ENCODE results near the gene CRAT. TPM values are rescaled to one million over a fixed set of nuclear protein-coding genes. Genes with fewer than 3 reads are reported as not detected.
A peak's percentile ranks its signal among the peaks of the same experiment; 100 is the strongest.

The CRAT gene
- total and polyA plus RNA-seq, 2 experiments from 2014 or later: 4.6 to 9.9 TPM

DNA sequence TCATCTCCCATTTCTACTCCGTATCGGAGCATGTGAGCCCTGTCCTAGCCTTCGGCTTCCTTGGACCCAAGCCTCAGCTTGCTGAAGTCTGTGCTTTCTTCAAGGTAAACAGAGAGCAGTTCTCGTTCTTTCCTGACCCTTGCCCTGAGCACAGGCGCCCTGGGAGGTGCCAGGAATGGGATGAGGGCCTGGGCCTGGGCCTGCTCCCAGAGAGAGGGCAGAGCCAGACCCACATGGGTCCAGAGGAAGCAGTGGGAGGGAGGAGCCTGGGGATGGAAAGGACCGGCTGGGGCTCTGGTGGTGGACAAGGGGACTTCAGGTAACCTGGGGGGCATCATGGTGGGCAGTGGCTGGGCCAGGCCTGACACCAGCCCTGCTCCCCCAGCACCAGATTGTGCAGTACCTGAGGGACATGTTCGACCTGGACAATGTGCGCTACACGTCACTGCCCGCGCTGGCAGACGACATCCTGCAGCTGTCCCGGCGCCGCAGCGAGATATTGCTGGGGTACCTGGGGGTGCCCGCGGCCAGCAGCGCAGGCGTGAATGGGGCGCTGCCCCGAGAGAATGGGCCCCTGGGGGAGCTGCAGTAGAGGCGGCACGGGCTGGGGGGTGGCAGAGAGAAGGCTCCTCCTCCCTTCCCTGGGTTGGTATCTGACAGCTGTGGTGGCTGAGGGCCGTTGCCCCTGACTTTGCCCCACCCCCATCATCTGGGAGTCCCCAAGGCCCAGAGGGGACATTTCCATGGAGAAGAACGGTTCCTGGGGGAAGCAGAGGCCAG, 40.5 kb downstream of the CRAT start:
- H3K79me2 ChIP-seq (replicated peaks; ENCODE audit: insufficient read depth): no peaks in the 10 kb centered on the region
- H3K27me3 Mint-ChIP-seq (ENCODE audit: insufficient read depth, low read depth, poor library complexity): peaks cover 9% of the 10 kb centered on the region
- ATAC-seq (no peak), DNase-seq (ENCODE audit: low spot score) (no peak)
- no peaks in the 10 kb centered on the region for H4K20me1 ChIP-seq (replicated peaks; ENCODE audit: insufficient read depth)
- H3K4me1 ChIP-seq (ENCODE audit: insufficient read depth): peaks cover 26% of the 10 kb centered on the region
- H3K4me3 ChIP-seq: no peak overlapping the region
- H3K4me1 Mint-ChIP-seq: peaks cover 31% of the 10 kb centered on the region
- H3K4me2 ChIP-seq: peak overlapping the region; percentile 77; the same call in 1 of the 2 replicates
- TF ChIP-seq CREB1 (CRISPR knock-in tag; IDR thresholded peaks at IDR 0.05; ENCODE audit: low read depth): no peak
- no peak for TF ChIP-seq REST (IDR thresholded peaks at IDR 0.05; ENCODE audit: unreplicated experiment)
- no peak for TF ChIP-seq ZNF114 (CRISPR knock-in tag; IDR thresholded peaks at IDR 0.05)
- no peaks in the 10 kb centered on the region; the same call in 2 of the 3 replicates for H3K9me3 Mint-ChIP-seq
- H2AFZ ChIP-seq: no peak overlapping the region
- H3K36me3 Mint-ChIP-seq (ENCODE audit: low read depth): peaks cover 27% of the 10 kb centered on the region
- H3F3A ChIP-seq (replicated peaks; ENCODE audit: low read depth): 0 out of 2 replicates have a peak, but pooled peaks cover 6% of the 10 kb centered on the region
- no peak overlapping the region; the same call in 1 of the 2 replicates for H3K27ac Mint-ChIP-seq
- H3K9me2 ChIP-seq (ENCODE audit: insufficient read depth): no peaks in the 10 kb centered on the region
- H3K4me3 Mint-ChIP-seq: no peak overlapping the region
- no peaks in the 10 kb centered on the region for H3K27me3 ChIP-seq (ENCODE audit: insufficient read depth)
- no peaks in the 10 kb centered on the region for H3K36me3 ChIP-seq (ENCODE audit: insufficient read depth)
- H3K27ac ChIP-seq (ENCODE audit: low read depth): peak overlapping the region; percentile 85

DNA sequence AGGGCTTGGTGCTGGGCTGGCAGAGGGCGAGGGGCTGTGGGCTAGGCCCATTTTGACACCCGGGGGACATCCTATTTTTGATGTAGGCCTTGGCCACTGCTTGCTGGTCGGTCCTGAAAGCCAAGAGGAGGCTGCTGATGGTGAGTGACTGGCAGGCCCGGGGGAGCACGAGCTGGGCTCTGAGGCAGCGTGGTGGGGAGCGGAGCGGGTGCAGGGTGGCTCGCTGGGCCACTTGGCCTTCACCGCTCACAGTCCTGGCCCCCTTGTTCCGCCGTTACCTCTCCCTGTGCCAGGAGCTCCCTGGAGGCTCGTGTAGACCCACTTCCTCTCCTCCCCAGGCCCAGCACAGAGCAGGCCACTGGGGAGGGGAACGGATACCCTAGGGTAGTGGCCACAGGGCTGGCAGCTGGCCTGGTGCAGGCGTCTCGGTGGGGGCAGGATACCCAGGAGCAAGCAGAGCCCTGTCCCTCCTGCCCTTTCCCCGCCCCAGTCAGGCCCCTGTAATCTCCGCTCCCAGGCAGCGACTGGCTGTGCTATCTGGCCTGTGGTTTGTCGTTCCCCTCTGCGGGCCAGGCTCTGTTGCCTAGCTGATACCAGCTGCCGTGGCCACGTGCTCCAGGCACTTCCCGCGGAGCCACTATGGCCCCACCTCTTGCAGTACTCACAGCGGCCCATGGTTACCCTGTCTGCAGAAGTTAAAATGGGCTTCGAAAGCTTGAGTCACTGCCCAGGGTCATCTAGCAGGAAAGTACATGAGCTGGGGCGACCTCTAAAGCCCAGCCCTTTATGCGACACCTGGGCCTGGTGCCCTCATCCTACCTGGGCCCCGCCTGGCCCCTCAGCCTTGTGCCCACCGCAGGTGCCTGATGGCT, 41.4 kb downstream of the CRAT start:
- peak overlapping the region; percentile 65 for H3K27ac Mint-ChIP-seq
- peaks cover 26% of the 10 kb centered on the region for H3K4me1 ChIP-seq (ENCODE audit: insufficient read depth)
- H3K4me3 ChIP-seq: no peak overlapping the region
- ATAC-seq (no peak), DNase-seq (ENCODE audit: low spot score) (no peak)
- no peaks in the 10 kb centered on the region for H3K27me3 ChIP-seq (ENCODE audit: insufficient read depth)
- no peaks in the 10 kb centered on the region for H3K79me2 ChIP-seq (replicated peaks; ENCODE audit: insufficient read depth)
- no peak overlapping the region; the same call in 2 of the 3 replicates for H3K4me3 Mint-ChIP-seq
- no peaks in the 10 kb centered on the region for H4K20me1 ChIP-seq (replicated peaks; ENCODE audit: insufficient read depth)
- peaks cover 7% of the 10 kb centered on the region for H3K27me3 Mint-ChIP-seq (ENCODE audit: insufficient read depth, low read depth, poor library complexity)
- no peaks in the 10 kb centered on the region for H3K9me2 ChIP-seq (ENCODE audit: insufficient read depth)
- H3K9me3 Mint-ChIP-seq: no peaks in the 10 kb centered on the region; the same call in 2 of the 3 replicates
- no peak overlapping the region for H2AFZ ChIP-seq
- 0 out of 2 replicates have a peak, but pooled peaks cover 6% of the 10 kb centered on the region for H3F3A ChIP-seq (replicated peaks; ENCODE audit: low read depth)
- H3K36me3 Mint-ChIP-seq (ENCODE audit: low read depth): peaks cover 34% of the 10 kb centered on the region
- peaks cover 31% of the 10 kb centered on the region for H3K4me1 Mint-ChIP-seq
- H3K36me3 ChIP-seq (ENCODE audit: insufficient read depth): no peaks in the 10 kb centered on the region; the same call in 1 of the 2 replicates
- no peak overlapping the region for H3K4me2 ChIP-seq
- peak overlapping the region; percentile 59; the same call in 1 of the 2 replicates for H3K27ac ChIP-seq (ENCODE audit: low read depth)
- no peak for TF ChIP-seq NANOG (IDR thresholded peaks at IDR 0.05; ENCODE audit: borderline replicate concordance)
- TF ChIP-seq JUNB (IDR thresholded peaks at IDR 0.05; ENCODE audit: unreplicated experiment): no peak
- no peak for TF ChIP-seq EZH2phosphoT487 (IDR thresholded peaks at IDR 0.05; ENCODE audit: unreplicated experiment)
- TF ChIP-seq REST (IDR thresholded peaks at IDR 0.05; ENCODE audit: unreplicated experiment): no peak
- TF ChIP-seq ETS1 (IDR thresholded peaks at IDR 0.05): no peak
- no peak for TF ChIP-seq POLR2AphosphoS5 (IDR thresholded peaks at IDR 0.05; ENCODE audit: low read depth)
- TF ChIP-seq EZH2 (IDR thresholded peaks at IDR 0.05; ENCODE audit: low read depth, unreplicated experiment): no peak
- no peak for TF ChIP-seq STAT1 (IDR thresholded peaks at IDR 0.05; ENCODE audit: unreplicated experiment)

Measured in GM23338 (cell line).